ENCODE data around the gene ZNF620.
A peak's percentile ranks its signal among the peaks of the same experiment; 100 is the strongest.

The ZNF620 gene

DNA sequence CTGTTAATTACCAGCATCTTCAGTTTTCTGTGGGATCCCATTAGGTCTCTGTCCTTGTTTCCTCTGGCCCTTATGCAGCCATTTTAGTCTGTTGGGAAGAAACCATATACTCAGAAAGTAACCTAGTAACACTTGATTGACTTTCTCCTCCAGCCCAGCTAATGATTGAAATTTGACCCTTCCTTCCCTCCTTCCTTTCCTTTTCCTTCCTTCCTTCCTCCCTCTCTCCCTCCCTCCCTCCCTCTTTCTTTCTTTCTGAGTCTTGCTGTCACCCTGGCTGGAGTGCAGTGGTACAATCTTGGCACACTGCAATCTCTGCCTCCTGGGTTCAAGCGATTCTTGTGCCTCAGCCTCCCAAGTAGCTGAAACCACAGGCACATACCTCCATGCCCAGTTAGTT lies 5.9 kb upstream of the ZNF620 start:
- Histone ChIP-seq H2AFZ (ENCODE audit: low read length) (no peak overlapping the region), H3K4me2 (ENCODE audit: insufficient read depth, low read length, poor library complexity, severe bottlenecking) (no peak overlapping the region), H4K8ac (ENCODE audit: low read depth, low read length) (no peak overlapping the region), H2AK5ac (ENCODE audit: low read depth, low read length) (no peak overlapping the region), H2BK15ac (ENCODE audit: low read length) (no peak overlapping the region), H3K4me1 (ENCODE audit: control insufficient read depth in 2 of 2, insufficient read depth in 1 of 2, low read depth in 1 of 2, low read length in 2 of 2) (no peaks in the 10 kb centered on the region), H3K9ac (ENCODE audit: low read depth, low read length, poor library complexity) (no peak overlapping the region), H2BK12ac (ENCODE audit: low read length) (no peak overlapping the region), H3K18ac (ENCODE audit: low read length) (no peak overlapping the region), H3K27ac (replicated peaks; ENCODE audit: low read length) (no peak overlapping the region), H3K4me3 (ENCODE audit: low read length in 2 of 2) (no peak overlapping the region), H3K4ac (ENCODE audit: low read length) (no peak overlapping the region), H3K36me3 (replicated peaks in 1 of 2; ENCODE audit: control insufficient read depth in 2 of 2, insufficient read depth in 2 of 2, low read length in 2 of 2) (no peaks in the 10 kb centered on the region), H2BK5ac (ENCODE audit: low read length) (no peak overlapping the region), H3K23ac (ENCODE audit: low read depth, low read length, poor library complexity) (no peak overlapping the region), H3K79me1 (ENCODE audit: low read depth, low read length) (no peaks in the 10 kb centered on the region), H2BK120ac (ENCODE audit: low read depth, low read length) (no peak overlapping the region), H4K91ac (ENCODE audit: low read depth, low read length, poor library complexity) (no peak overlapping the region), H3K27me3 (ENCODE audit: control insufficient read depth in 3 of 3, insufficient read depth in 3 of 3, low read depth in 1 of 3, low read length in 3 of 3) (no peaks in the 10 kb centered on the region), H3K9me3 (replicated peaks in 1 of 2; ENCODE audit: control insufficient read depth in 2 of 2, insufficient read depth in 1 of 2, low read depth in 1 of 2, low read length in 2 of 2) (no peaks in the 10 kb centered on the region), H3K14ac (ENCODE audit: low read length) (no peak overlapping the region)
- WGBS, 2 donors (ENCODE audit: extremely low coverage in 2 of 2, insufficient read length in 2 of 2, insufficient replicate concordance in 1 of 2): no CpG with 5 or more reads among the region's 1 CpG
- DNase-seq (ENCODE audit: low spot score): no peak

DNA sequence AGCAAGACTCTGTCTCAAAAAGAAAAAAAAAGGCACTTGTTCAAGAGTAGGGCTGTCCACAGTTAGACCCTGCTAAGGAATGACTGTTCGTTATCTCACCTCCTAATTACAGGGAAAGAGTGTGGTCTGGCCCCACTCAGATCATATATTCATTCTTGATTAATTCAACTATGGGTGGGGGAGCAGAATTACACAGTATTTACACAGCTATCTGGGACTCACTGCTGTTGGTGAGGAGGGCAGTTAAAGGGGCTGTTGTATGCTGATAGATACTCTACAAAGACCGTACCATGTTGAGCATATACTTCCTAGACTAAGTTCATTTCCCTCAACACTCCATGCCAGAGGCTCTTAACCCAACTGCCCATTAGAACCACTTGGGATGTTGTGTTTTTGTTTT lies 3.8 kb upstream of the ZNF620 start:
- Histone ChIP-seq H4K8ac (ENCODE audit: low read depth, low read length) (no peak overlapping the region), H2AFZ (ENCODE audit: low read length) (no peak overlapping the region), H3K4me1 (ENCODE audit: control insufficient read depth in 2 of 2, insufficient read depth in 1 of 2, low read depth in 1 of 2, low read length in 2 of 2) (peaks cover 2 to 3% of the 10 kb centered on the region in 2 donors), H2BK12ac (ENCODE audit: low read length) (no peak overlapping the region), H3K79me1 (ENCODE audit: low read depth, low read length) (no peaks in the 10 kb centered on the region), H3K27me3 (ENCODE audit: control insufficient read depth in 3 of 3, insufficient read depth in 3 of 3, low read depth in 1 of 3, low read length in 3 of 3) (no peaks in the 10 kb centered on the region), H2BK120ac (ENCODE audit: low read depth, low read length) (no peak overlapping the region), H2BK15ac (ENCODE audit: low read length) (no peak overlapping the region), H3K9ac (ENCODE audit: low read depth, low read length, poor library complexity) (no peak overlapping the region), H3K9me3 (replicated peaks in 1 of 2; ENCODE audit: control insufficient read depth in 2 of 2, insufficient read depth in 1 of 2, low read depth in 1 of 2, low read length in 2 of 2) (no peaks in the 10 kb centered on the region), H3K36me3 (replicated peaks in 1 of 2; ENCODE audit: control insufficient read depth in 2 of 2, insufficient read depth in 2 of 2, low read length in 2 of 2) (no peaks in the 10 kb centered on the region), H3K4ac (ENCODE audit: low read length) (no peak overlapping the region), H3K23ac (ENCODE audit: low read depth, low read length, poor library complexity) (no peak overlapping the region), H2BK5ac (ENCODE audit: low read length) (no peak overlapping the region), H3K4me3 (ENCODE audit: low read length in 2 of 2) (no peak overlapping the region), H3K14ac (ENCODE audit: low read length) (no peak overlapping the region), H2AK5ac (ENCODE audit: low read depth, low read length) (no peak overlapping the region), H3K18ac (ENCODE audit: low read length) (no peak overlapping the region), H3K4me2 (ENCODE audit: insufficient read depth, low read length, poor library complexity, severe bottlenecking) (no peak overlapping the region), H4K91ac (ENCODE audit: low read depth, low read length, poor library complexity) (no peak overlapping the region), H3K27ac (replicated peaks; ENCODE audit: low read length) (no peak overlapping the region)
- no peak for DNase-seq (ENCODE audit: low spot score)
- no CpG with 5 or more reads among the region's 2 CpGs for WGBS, 2 donors (ENCODE audit: extremely low coverage in 2 of 2, insufficient read length in 2 of 2, insufficient replicate concordance in 1 of 2)

DNA sequence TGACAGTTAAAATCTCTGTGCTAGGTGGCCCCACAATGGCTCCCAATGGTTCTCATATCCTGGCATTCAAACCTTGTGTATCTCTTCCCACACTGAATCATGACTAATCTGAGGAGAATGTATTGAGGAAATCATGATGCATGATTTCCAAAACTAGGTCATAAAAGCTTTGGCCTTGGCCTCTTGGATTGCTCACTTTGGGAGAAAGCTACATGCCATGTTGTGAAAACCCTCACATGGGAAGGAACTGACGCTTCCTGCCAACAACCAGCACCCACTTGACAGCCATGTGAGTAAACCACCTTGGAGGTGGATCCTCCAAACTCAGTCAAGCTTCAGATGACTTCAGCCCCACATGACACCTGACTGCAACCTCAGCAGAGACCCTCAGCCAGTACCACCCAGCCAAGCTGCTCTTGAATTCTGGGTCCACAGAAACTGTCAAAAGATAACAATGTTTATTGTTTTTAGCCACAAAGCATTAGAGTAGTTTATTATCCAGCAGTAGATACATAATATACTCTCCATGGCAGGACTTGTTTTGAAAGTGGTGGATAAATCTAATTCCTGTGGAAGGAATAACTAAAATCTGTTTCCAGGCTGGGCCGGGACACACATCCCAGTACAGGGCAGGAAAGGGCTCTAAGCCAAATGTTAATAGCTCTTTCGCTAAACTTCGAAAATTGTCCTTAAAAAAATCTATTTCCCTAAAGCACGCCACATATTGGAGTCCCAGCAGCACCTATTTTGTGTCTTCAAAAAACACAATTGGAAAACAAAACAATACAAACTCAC lies 1.0 kb upstream of the ZNF620 start:
- H2AFZ ChIP-seq (ENCODE audit: low read length): peak overlapping the region; percentile 97
- H2BK15ac ChIP-seq (ENCODE audit: low read length): no peak overlapping the region
- peaks cover 0 to 10% of the 10 kb centered on the region in 2 donors for H3K9me3 ChIP-seq (replicated peaks in 1 of 2; ENCODE audit: control insufficient read depth in 2 of 2, insufficient read depth in 1 of 2, low read depth in 1 of 2, low read length in 2 of 2)
- H2AK5ac ChIP-seq (ENCODE audit: low read depth, low read length): no peak overlapping the region
- H3K4me2 ChIP-seq (ENCODE audit: insufficient read depth, low read length, poor library complexity, severe bottlenecking): no peak overlapping the region
- H3K27ac ChIP-seq (replicated peaks; ENCODE audit: low read length): no peak overlapping the region
- H3K4me3 ChIP-seq (ENCODE audit: low read length in 2 of 2): no peak overlapping the region
- H3K27me3 ChIP-seq (ENCODE audit: control insufficient read depth in 3 of 3, insufficient read depth in 3 of 3, low read depth in 1 of 3, low read length in 3 of 3): no peaks in the 10 kb centered on the region
- H3K4me1 ChIP-seq (ENCODE audit: control insufficient read depth in 2 of 2, insufficient read depth in 1 of 2, low read depth in 1 of 2, low read length in 2 of 2): peaks cover 2 to 3% of the 10 kb centered on the region in 2 donors
- H3K9ac ChIP-seq (ENCODE audit: low read depth, low read length, poor library complexity): no peak overlapping the region
- no CpG with 5 or more reads among the region's 5 CpGs for WGBS, 2 donors (ENCODE audit: extremely low coverage in 2 of 2, insufficient read length in 2 of 2, insufficient replicate concordance in 1 of 2)
- H2BK120ac ChIP-seq (ENCODE audit: low read depth, low read length): no peak overlapping the region
- H2BK5ac ChIP-seq (ENCODE audit: low read length): no peak overlapping the region
- no peaks in the 10 kb centered on the region for H3K79me1 ChIP-seq (ENCODE audit: low read depth, low read length)
- DNase-seq (ENCODE audit: low spot score): no peak
- peaks cover 6 to 24% of the 10 kb centered on the region in 2 donors for H3K36me3 ChIP-seq (replicated peaks in 1 of 2; ENCODE audit: control insufficient read depth in 2 of 2, insufficient read depth in 2 of 2, low read length in 2 of 2)
- H4K8ac ChIP-seq (ENCODE audit: low read depth, low read length): no peak overlapping the region
- H3K18ac ChIP-seq (ENCODE audit: low read length): no peak overlapping the region
- H3K14ac ChIP-seq (ENCODE audit: low read length): no peak overlapping the region
- H3K23ac ChIP-seq (ENCODE audit: low read depth, low read length, poor library complexity): no peak overlapping the region
- no peak overlapping the region for H4K91ac ChIP-seq (ENCODE audit: low read depth, low read length, poor library complexity)
- no peak overlapping the region for H2BK12ac ChIP-seq (ENCODE audit: low read length)
- H3K4ac ChIP-seq (ENCODE audit: low read length): no peak overlapping the region

DNA sequence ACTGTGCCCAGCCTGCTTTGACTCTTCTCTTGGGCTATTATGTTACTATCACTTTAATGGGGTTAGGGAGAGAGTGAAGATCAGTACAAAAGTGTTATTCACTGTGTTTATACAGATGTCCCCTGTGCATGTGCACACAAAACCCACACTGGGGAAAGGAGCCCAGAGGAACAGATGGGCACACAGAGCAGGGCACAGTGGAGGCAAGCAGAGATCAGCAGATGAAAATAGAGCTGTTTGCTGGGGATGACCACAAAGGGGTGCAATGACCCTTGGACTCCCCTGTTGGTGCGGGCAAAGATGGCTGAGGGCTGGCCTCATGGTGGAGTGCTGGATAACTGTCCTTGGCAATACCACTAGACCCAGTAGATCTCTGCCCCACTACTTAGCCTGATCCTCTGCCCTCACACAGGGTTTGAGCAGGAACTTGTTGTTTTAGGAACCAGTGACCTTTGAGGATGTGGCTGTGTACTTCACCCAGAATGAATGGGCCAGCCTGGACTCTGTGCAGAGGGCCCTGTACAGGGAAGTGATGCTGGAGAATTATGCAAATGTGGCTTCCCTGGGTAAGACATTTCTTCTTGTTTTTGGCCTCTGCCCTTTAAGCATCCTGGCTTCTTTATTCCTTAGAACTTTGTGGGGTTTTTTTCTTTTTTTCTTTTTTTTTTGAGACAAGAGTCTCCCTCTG lies 5.3 kb downstream of the ZNF620 start:
- no peak overlapping the region for H2BK120ac ChIP-seq (ENCODE audit: low read depth, low read length)
- H3K9me3 ChIP-seq (replicated peaks in 1 of 2; ENCODE audit: control insufficient read depth in 2 of 2, insufficient read depth in 1 of 2, low read depth in 1 of 2, low read length in 2 of 2): peaks cover 0 to 11% of the 10 kb centered on the region in 2 donors
- H2BK5ac ChIP-seq (ENCODE audit: low read length): no peak overlapping the region
- H3K4ac ChIP-seq (ENCODE audit: low read length): no peak overlapping the region
- no peak overlapping the region for H3K27ac ChIP-seq (replicated peaks; ENCODE audit: low read length)
- no peak overlapping the region for H3K4me2 ChIP-seq (ENCODE audit: insufficient read depth, low read length, poor library complexity, severe bottlenecking)
- H4K8ac ChIP-seq (ENCODE audit: low read depth, low read length): no peak overlapping the region
- WGBS, 2 donors (ENCODE audit: extremely low coverage in 2 of 2, insufficient read length in 2 of 2, insufficient replicate concordance in 1 of 2): no CpG with 5 or more reads among the region's 1 CpG
- H3K4me3 ChIP-seq (ENCODE audit: low read length in 2 of 2): no peak overlapping the region
- H3K9ac ChIP-seq (ENCODE audit: low read depth, low read length, poor library complexity): no peak overlapping the region
- peaks cover 30 to 83% of the 10 kb centered on the region in 2 donors for H3K36me3 ChIP-seq (replicated peaks in 1 of 2; ENCODE audit: control insufficient read depth in 2 of 2, insufficient read depth in 2 of 2, low read length in 2 of 2)
- H2AK5ac ChIP-seq (ENCODE audit: low read depth, low read length): no peak overlapping the region
- H3K14ac ChIP-seq (ENCODE audit: low read length): no peak overlapping the region
- H2AFZ ChIP-seq (ENCODE audit: low read length): no peak overlapping the region
- no peak overlapping the region for H3K18ac ChIP-seq (ENCODE audit: low read length)
- no peaks in the 10 kb centered on the region for H3K27me3 ChIP-seq (ENCODE audit: control insufficient read depth in 3 of 3, insufficient read depth in 3 of 3, low read depth in 1 of 3, low read length in 3 of 3)
- DNase-seq (ENCODE audit: low spot score): no peak
- no peaks in the 10 kb centered on the region for H3K4me1 ChIP-seq (ENCODE audit: control insufficient read depth in 2 of 2, insufficient read depth in 1 of 2, low read depth in 1 of 2, low read length in 2 of 2)
- H3K23ac ChIP-seq (ENCODE audit: low read depth, low read length, poor library complexity): no peak overlapping the region
- no peak overlapping the region for H2BK12ac ChIP-seq (ENCODE audit: low read length)
- no peaks in the 10 kb centered on the region for H3K79me1 ChIP-seq (ENCODE audit: low read depth, low read length)
- no peak overlapping the region for H4K91ac ChIP-seq (ENCODE audit: low read depth, low read length, poor library complexity)
- no peak overlapping the region for H2BK15ac ChIP-seq (ENCODE audit: low read length)
